Activated CD8-positive, alpha-beta memory T cell treated with anti-CD3 and anti-CD28 coated beads for 4 hours (primary cell): ENCODE data around the gene DAPK1.

Experiments
- DNase-seq, 2 donors: peaks; one replicate each; pipeline ENCODE4 v3.0.0-alpha.2; 2020; ENCODE audit warnings: low read depth in 2 of 2

DAPK1 gene

GRCh38 chr9:87592554-87593358 is 95.1 kb downstream of the DAPK1 start:
- DNase-seq, result no peak

- DNase-seq, result no peak
Observed at GRCh38 chr9:87593359-87593980, 95.8 kb downstream of the DAPK1 start.

- no peak for DNase-seq
Observed at GRCh38 chr9:87594194-87594593, 96.5 kb downstream of the DAPK1 start.

- DNase-seq, result no peak
Observed at GRCh38 chr9:87594662-87595061, 97.0 kb downstream of the DAPK1 start.

- no peak for DNase-seq
Observed at GRCh38 chr9:87595610-87596009, 97.9 kb downstream of the DAPK1 start.

- DNase-seq, result no peak
Observed at GRCh38 chr9:87596862-87597261, 99.2 kb downstream of the DAPK1 start.

GRCh38 chr9:87597710-87598443 is 100.2 kb downstream of the DAPK1 start:
- no peak for DNase-seq

- no peak for DNase-seq
Observed at GRCh38 chr9:87599901-87600610, 102.4 kb downstream of the DAPK1 start.

GRCh38 chr9:87601176-87601575 is 103.5 kb downstream of the DAPK1 start:
- DNase-seq, result no peak

- no peak for DNase-seq
Observed at GRCh38 chr9:87601595-87601994, 103.9 kb downstream of the DAPK1 start.

- no peak for DNase-seq
Observed at GRCh38 chr9:87602933-87603643, 105.4 kb downstream of the DAPK1 start.

- DNase-seq, result no peak
Observed at GRCh38 chr9:87603854-87604490, 106.3 kb downstream of the DAPK1 start.

GRCh38 chr9:87604886-87605588 is 107.4 kb downstream of the DAPK1 start:
- DNase-seq, result no peak

- no peak for DNase-seq
Observed at GRCh38 chr9:87605676-87606075, 108.0 kb downstream of the DAPK1 start.

- DNase-seq, result no peak
Observed at GRCh38 chr9:87606841-87607521, 109.3 kb downstream of the DAPK1 start.

GRCh38 chr9:87607859-87608258 is 110.2 kb downstream of the DAPK1 start:
- no peak for DNase-seq

GRCh38 chr9:87609002-87609401 is 111.3 kb downstream of the DAPK1 start:
- no peak for DNase-seq

- DNase-seq, result no peak
Observed at GRCh38 chr9:87609486-87609885, 111.8 kb downstream of the DAPK1 start.
